ENCODE data around the gene MAT1A.

- no peak for TF ChIP-seq CTCF (IDR thresholded peaks at IDR 0.05)
- TF ChIP-seq POLR2AphosphoS5 (IDR thresholded peaks at IDR 0.05): no peak
- TF ChIP-seq POLR2A (IDR thresholded peaks at IDR 0.05): no peak
These were observed 18.6 kb downstream of the MAT1A start for GRCh38 chr10:80270887-80271286.
